GM18868 (cell line): ENCODE results near the gene FXYD6.

Experiments used
- ATAC-seq: cut with Tn5 transposase; IDR thresholded peaks from one replicate; pipeline ENCODE4 v1.9.1; 2021; ENCODE audit warnings: mild to moderate bottlenecking, moderate library complexity; ENCODE audit not compliant: unreplicated experiment

The FXYD6 gene

DNA sequence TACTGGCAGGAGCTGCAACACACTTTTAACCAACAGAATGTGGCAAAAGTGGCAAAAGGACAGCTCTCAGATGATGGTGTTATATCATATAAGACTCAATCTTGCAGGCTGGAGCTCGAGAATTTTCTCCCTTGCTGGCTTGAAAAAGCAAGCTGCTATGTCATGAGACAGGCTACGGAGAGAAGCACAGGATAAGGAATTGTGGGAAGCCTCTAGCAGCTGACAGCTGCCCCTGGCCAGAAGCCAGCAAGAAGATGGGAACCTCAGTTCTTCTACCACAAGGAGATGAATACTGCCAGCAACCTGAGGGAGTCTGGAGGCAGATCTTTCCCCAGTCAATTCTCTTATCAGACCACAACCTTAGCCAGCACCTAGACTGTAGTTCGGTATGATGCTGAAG lies 24.6 kb downstream of the FXYD6 start:
- ATAC-seq = no peak

- ATAC-seq = no peak
Measured at GRCh38 chr11:117851106-117851505, 25.4 kb downstream of the FXYD6 start.

DNA sequence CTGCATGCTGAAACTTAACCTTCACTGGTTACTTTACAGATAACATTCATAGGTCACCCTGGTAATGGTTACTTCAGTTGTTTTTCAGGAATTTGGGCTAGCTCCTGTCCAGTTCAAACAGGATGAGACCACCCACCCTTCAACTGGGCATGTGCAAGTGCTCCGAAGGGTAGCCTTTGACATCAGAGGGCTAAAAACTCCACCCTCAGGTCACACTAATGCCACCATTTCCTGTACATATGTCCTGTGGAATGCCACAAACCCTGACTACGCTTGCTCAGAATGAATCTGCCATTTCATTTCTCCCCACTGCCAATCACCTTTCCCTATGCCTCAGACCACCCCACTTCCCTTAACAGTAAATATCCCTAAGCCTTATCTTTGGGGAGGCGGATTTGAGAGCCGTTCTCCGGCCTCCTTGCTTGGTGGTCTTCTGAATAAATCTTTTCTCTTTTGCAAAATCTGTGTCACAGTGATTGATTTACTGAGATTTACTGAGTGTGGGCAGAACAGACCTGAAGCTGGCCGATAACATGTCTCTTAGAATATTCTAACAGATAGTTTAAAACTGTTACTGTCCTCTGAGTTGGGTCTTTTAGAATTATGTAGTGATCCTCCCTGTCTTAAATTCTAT lies 26.6 kb downstream of the FXYD6 start:
- ATAC-seq = no peak

GRCh38 chr11:117843666-117844484 lies 32.6 kb downstream of the FXYD6 start:
- no peak for ATAC-seq

DNA sequence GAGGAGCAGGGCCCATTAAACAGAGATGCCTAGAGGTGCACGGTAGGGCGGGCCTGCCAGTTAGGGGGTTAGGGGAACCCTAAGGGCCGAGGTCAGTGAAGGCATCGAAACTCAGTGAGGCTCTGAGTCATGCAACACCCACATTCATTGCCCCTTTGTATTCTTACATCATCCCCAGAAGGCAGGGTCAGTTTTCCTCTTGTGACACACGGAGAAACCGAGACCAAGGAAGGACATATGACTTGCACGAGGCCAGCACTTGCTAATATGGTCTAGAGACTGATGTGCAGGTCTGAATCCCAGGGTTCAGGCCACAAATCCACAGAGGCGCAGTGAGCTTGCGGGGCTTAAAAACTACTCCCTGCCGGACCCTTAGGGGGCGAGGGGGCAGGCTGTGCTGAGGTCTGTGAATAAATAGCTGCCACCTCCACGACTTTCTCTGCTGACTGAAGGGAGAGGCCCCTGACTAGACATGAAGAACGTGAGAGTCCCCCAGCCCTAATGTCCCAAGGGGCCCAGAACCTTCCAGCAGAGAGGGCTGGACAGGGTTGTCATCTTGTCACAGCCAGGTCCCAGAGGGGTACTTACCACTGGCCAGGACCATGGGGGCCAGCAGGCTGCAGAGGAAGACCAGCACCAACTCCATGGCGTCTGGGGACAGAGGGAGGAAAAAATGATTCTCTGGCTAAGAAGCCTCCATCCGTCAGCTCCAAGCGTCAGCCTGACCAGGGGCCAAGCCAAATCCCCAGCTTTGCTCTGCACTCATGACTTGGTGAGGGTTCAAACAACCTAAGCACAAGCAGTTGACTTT lies 34.1 kb downstream of the FXYD6 start:
- ATAC-seq = no peak

GRCh38 chr11:117841551-117842031 lies 34.9 kb downstream of the FXYD6 start:
- no peak for ATAC-seq

DNA sequence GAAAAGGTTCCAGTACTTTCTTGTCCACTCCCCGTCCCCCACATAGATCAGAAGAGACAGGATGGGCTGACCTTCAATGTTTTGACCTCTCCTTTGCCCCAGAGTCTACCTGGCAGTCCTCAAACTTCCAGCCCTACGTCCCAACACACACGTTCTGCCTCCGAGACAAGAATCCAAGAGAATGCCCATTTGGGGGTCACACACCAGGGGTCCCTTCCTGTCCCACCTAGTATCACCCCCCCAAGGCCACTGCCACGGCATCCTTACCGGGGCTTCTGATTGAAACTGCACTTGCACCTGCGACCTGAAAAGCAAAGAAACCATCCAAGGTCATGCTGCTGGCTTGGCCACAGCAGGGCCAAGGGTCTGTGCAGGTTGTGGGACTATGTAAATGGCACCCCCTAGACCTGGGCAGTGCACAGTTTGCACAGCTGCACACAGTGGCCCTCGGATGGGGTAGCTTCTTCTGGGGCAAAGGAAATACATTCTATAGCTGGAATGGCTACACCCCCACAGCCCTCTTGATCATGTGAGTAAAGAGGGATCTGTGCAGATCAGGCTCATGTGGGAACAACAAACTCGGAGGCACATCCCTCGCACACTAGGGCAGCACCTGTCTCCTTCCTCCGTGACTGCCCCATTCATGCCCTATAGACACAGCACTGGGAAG lies 35.4 kb downstream of the FXYD6 start:
- no peak for ATAC-seq

GRCh38 chr11:117839936-117840813 lies 36.3 kb downstream of the FXYD6 start:
- no peak for ATAC-seq

DNA sequence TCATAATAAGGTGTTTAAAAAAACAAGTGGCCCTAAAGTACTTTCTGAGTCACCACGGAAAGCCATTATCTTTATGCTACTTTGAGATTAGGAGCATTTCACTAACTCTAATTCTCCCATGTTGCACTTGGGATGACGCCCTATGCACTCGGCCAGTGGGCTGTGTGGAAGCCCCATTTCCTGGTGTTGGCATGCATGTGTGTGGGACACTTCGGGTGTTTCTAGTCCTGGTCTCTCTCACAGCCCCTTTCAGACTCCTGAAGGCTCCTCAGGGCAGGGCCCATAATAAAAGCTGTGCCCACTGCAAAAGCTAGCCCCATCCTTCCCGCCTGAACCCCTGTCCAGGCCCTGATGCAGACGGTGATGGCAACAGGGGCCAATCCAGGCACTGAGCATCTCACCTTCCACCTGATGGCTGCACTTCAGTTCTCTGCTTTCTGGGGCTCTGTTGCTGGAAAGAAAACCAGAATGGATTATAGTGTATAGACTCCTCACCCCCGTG lies 37.0 kb downstream of the FXYD6 start:
- ATAC-seq = no peak

DNA sequence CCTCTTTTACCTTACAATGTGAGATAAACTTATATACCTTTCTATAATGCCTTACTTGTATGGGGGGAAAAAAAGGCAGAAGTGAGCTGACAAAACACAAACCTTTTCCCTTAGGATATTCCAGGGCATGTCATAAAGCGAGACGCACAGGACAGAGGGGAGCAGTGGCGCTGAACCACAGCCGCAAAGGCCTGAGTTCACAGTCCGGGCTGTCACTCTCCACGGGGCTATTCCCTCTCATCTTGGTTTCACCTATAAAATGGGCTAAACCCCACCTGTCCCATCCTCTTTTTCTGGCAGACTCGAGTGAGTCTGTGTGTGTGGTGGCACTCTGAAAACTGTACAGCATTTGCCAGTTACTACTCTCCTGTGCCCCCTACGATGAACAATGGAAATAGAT lies 37.6 kb downstream of the FXYD6 start:
- no peak for ATAC-seq

DNA sequence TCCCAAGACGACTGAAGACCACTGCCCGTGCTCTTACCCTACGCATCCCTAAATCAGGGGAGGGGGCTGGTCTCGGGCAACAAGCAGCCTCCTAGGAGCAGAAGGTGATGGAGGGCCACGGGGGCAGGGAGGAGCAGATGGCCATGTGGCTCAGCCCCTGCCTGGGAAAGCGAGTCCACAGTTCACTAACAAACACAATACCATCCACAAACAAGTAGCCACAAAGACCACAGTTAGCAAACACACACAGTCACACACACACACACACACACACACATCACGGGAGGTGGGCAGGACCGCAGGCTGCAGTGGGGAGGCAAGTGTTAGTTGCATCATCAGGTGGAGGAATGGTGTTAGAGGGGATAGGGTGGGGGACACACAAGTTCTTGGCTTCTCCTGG lies 38.7 kb downstream of the FXYD6 start:
- ATAC-seq = no peak

DNA sequence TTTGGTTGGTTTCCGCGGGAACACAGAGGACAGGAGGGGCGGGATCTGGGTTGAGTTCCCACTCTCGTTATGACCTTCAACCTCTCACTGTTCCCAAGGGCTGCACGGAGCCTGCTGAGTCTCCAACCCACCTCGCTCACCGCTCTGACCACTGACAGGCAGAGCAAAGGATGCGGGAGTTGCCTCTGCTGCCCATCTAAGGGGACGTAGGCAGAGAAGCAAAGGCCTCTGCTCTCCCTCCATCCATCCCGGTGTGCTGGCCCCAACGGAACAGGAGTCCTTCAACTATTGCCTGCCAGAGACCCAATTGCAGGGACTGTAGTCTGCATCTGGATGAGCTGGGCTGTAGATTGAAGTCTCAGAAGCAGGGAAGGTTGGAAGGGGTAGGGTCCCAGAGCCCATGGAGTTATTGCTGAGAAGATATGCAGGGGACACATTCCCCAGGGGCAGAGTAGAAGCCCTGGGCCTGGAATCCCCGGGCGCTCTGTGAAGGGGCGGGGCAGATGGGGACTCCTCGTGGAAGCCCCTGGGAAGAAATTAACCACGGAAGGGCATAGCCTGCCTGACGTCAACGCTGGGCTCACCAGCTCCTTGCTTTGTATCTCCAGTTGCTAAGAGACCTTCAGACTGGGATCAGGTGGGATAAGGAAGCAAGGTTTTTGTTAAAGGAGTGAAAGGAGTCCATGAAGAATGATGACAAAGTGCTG lies 39.2 kb downstream of the FXYD6 start:
- ATAC-seq = no peak

- no peak for ATAC-seq
Measured at GRCh38 chr11:117836077-117836960, 40.1 kb downstream of the FXYD6 start.

GRCh38 chr11:117835576-117835975 lies 40.9 kb downstream of the FXYD6 start:
- no peak for ATAC-seq

DNA sequence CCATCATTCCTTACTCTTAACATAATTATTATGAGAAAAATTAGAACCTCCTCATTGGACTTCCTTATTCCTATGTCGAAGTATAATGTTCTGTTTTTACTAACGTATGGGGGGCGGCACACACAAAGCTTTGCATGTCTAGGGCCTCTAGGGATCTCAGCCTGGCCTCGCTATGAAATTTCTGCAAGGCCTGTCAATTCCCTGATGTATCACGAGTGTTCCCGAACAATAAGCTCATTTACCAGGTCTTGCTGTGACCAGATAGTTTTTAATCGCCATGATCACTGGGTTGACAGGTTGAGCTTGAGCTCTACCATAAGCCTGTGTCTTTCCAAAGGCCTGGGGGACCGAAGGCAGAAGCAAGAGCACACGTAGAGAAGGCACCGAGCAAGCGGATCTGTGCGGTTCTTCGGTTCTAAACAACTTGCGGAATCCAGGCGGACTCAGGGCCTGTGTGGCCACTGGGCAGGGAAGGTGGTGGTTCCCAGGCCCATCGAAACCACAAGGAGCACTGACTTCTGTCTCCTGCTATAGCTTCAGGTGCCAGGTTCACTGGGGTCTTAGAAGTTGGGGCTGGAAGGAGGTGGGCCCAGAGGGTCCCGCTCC lies 41.5 kb downstream of the FXYD6 start:
- ATAC-seq = no peak

DNA sequence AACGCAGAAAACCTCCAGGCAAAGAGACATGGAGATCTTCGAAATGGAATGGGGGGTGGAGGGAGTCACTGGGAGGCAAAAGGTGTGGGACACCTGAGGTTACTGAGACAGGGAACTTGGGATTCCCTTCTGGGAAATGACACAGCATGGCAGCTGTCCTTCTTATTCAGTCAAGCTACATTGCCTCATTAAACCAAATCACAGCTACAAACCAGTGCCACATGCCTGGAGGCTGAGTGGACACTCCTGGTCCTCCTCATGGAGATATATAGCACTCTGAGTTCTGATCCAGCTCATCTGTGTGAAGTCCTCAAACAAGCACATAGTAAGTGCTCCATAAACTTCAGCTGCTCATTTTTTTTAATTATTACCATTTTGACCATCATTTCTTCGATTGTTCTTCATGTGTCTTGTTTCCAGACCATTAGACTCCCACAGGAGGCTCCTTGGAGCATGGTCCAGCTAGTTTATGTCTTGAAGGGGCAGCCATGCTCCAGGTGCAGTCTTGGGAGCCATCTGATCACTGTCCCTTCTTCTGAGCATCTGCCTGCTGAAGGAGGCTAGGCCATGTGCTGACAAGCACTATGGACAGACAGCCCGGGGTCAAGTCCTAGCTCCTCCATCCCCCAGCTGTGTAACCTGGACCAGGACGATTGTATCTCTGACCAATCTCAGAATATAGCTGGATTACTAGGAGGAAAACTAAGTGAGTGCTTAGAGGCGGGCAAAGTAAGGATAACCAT lies 42.2 kb downstream of the FXYD6 start:
- no peak for ATAC-seq

- no peak for ATAC-seq
Measured at GRCh38 chr11:117833401-117833891, 43.0 kb downstream of the FXYD6 start.
